HG02623 (cell line): ENCODE results near the gene MCUB.
"Not testable (repeated sequence)": the region's sequence is repeated elsewhere in the genome, so short reads cannot be mapped to it uniquely, and the experiment has no call there.

Experiments used
- ATAC-seq: cut with Tn5 transposase; IDR thresholded peaks from one replicate; pipeline ENCODE4 v1.9.1; 2021; ENCODE audit warnings: moderate library complexity; ENCODE audit not compliant: unreplicated experiment

The MCUB gene

DNA sequence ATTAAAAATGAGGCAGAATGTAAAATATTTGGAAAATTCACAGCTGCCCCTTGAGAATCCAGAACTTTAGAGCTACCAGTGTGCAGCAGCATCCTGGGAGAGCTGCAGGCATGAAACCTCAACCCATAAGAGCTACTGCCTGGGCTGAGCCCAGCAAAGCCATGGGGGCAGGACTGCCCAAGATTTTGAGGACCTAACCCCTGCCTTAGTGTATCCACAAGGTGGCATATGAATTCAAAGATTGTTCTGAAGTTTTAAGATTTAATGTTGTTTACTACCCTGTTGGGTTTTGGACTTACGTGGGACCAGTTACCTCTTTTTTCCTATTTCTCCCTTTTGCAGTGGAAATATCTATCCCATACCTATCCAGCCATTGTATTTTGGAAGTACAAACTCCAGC, 116.8 kb downstream of the MCUB start:
- no peak for ATAC-seq

DNA sequence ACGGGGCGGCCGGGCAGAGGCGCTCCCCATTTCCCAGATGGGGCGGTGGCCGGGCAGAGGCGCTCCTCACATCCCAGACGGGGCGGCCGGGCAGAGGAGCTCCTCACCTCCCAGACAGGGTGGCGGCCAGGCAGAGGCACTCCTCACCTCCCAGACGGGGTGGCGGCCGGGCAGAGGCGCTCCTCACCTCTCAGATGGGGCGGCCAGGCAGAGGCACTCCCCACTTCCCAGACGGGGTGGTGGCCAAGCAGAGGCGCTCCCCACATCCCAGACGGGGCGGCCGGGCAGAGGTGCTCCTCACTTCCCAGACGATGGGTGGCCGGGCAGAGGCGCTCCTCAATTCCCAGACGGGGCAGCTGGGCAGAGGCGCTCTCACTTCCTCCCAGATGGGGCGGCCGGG, 118.4 kb downstream of the MCUB start:
- ATAC-seq = not testable (repeated sequence)

DNA sequence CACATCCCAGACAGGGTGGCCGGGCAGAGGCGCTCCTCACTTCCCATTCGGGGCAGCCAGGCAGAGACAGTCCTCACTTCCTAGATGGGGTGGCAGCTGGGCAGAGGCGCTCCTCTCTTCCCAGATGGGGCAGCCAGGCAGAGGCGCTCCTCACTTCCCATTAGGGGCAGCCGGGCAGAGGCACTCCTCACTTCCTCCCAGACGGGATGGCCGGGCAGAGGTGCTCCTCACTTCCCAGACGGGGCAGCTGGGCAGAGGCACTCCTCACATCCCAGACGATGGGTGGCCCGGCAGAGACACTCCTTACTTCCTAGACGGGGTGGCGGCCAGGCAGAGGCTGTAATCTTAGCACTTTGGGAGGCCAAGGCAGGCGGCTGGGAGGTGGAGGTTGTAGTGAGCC, 118.9 kb downstream of the MCUB start:
- ATAC-seq = not testable (repeated sequence)

DNA sequence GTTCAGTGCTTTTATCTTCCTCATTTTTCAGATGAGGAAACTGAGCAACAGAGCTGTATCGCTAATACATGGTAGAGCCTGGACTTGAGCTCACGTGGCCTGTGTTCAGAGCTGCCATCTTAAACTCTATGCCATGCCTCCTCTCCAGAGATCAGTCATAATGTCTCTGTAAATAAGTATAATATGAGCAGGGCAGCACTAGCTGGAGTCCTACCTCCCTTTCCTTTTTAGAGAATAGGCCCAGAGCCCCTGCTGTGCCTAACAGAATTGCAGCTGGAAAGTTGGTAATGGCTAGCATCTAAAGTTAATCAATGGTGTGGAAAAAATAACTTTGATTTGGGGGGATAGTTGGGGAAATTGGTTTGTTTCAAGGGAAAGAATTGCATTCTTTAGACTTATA, 122.8 kb downstream of the MCUB start:
- ATAC-seq = no peak

DNA sequence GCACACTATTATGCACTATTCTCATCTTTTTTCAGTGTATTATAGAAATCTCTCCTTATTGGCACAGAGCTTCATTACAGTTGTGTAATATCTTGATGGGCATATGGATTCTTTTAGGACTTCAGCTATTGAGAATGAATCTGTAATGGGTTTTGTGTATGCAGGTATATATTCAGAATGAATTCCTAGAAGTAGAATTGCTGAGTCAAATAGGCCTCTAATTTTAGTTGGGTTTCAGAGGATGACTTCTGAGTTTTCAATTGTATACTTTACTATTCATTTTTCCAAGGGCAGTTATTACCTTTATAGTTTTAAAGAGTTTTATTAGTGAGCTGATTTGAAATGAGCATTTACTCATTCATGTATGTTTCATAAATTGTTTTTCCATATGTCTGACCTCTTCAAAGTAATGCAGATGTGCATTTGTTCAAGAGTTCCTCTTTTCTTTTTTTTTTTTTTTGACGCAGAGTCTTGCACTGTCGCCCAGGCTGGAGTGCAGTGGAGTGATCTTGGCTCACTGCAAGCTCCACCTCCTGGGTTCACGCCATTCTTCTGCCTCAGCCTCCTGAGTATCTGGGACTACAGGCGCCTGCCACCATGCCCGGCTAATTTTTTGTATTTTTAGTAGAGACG, 123.7 kb downstream of the MCUB start:
- ATAC-seq = no peak

DNA sequence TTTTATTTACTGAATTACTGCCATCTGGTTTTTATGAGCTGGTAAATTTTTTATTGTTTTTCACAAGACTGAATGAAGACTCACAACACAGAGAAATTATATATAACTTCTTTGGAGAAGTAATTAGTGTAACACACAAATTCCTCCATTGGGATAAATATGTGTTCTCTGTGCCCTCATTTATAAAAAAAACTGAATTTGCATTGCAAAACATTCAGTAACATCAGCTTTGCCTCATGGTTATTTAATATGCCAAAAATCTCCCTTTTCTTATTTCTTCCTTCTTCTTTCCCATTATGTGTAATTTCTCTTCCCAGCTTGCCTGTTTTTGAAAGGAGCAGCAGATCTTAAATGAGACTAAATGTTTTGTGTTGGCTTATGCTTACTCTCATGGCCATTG, 124.7 kb downstream of the MCUB start:
- no peak for ATAC-seq

DNA sequence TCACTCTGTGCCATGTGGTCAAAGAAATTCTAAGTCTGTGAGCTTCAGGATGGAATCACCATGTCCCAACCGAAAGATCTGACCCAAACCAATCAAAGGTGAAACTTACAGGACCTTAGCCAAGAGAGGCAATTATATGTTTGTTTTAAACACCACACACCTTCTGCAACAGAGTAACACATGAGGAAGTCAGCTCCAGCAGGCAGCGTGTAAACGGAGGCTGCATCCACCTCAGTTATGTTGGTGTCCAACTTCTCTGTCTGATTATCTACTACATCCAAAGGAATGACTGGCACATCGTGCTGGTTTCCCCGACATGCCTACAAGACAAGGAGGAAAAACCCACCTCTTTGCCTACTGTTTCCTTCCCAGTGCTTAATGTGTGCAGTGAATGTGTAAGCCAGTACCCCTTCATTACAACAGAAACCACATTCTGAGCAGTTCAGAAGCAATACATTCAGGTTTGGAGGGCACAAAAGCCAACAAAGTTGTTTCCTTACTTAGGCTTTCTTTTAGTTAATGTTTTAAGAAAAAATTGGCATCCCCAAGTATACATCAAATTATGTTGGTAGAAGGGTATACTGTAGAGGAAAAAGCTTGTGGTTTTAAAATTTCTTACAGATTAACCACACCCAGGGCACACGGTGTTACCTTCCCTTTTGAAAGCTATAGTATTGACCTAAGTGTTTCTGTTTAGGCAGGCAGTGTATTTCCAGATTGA, 130.8 kb downstream of the MCUB start:
- peak; percentile 90 for ATAC-seq

DNA sequence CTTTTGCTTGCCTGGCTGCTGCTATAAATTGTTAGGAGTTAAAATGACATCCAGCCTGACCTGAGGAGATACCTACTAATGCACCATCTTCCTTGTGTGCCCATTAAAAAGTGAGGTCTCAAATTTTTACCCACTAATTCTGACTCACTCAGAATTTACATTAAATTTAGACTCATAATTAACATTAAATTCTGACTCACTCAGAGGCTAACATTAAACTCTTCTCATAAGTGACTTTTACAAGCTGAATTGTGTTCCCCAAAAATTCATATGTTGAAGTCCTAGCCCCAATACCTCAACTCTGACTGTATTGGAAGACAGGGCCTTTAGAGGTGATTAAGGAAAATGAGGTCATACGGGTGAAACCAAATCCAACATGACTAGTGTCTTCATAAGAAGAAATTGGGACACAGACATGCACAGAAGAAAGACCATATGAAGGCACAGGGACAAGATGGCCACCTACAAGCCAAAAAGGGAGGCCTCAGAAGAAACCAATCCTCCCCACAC, 131.4 kb downstream of the MCUB start:
- no peak for ATAC-seq

DNA sequence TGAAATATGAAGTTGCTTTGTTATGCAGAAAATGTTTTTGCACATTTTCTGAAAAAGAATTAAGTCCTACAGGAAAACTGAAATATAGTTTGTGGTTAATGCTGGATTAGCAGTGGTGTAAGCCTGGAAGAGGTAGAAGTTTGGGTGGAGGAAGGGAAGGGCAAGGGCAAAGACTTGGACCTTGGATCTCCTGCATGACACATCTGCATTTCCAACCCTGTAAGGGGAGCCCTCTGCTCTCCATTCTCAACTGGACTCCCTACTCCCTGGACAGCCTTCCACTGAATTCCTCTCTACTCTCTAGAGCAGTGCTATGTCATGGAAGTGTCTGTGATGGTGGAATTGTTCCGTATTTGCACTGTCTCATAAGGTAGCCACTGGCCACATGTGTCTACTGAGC, 138.6 kb downstream of the MCUB start:
- ATAC-seq = no peak

DNA sequence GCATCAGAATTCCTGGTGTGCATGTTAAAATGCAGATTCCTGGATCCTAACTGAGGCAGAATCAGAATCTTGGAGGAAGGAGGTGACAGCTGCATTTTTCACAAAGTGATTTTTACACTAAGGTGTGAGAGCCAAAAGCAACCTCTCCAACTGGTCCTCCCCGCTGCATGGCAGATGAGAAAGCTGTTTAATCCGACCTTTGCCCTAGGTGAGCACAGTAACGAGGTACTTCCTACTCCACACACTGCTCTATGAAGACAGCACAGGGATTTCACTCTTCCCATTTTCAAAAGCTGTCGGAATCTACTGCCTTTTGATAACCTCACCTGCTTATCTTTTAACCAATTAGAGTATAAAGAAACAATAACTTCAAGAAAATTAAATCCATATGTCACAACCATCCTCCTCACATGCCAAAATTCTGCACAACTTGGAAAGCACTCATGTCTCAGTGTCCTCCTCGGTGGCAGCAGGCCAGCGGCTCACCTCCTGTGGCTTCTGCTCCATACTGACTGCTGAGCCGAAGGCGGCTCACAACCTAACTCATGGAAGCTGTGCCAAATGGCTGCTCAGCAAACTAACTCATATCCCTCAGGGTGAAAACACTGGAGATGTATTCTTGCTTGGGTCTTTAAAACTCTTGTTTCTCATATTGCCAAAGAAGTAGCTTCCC, 139.6 kb downstream of the MCUB start:
- ATAC-seq = no peak

DNA sequence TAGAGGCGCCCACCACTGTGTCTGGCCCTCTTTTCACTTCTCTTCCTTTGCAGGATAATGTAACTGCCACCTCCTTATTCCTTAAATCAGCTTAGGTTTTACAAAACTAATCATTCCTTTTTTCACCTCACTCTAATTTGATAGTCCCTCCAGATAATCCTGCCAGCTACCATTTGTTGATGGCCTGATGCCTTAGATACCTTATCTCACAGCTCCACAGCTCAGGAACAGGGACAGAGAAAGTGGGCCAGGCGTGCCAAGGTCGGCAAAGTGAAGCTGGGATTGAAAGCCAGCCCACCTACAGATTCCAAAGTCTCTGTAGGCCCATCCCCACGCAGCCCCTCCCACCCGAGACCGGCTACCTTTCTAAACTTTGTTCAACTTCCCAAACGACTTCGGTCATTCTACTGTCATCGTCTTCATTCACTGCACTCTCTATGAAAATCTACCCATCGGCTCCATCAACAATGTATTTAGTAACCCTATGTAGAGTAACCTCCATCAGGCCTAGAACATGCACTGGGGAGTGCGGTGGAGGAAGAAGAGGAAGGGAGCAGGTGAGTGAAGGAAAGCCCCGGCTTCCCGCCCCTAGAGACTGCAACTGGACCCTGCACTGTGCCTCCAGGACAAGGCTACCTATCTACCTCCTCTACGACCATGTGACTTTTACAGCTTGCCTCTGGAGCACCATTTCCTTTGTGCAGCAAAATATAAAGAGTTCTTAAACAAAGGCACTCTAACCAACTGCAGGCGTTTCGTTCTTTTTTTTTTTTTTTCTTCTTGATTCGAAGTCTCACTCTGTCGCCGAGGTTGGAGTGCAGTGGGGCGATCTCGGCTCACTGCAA, 141.7 kb downstream of the MCUB start:
- no peak for ATAC-seq

DNA sequence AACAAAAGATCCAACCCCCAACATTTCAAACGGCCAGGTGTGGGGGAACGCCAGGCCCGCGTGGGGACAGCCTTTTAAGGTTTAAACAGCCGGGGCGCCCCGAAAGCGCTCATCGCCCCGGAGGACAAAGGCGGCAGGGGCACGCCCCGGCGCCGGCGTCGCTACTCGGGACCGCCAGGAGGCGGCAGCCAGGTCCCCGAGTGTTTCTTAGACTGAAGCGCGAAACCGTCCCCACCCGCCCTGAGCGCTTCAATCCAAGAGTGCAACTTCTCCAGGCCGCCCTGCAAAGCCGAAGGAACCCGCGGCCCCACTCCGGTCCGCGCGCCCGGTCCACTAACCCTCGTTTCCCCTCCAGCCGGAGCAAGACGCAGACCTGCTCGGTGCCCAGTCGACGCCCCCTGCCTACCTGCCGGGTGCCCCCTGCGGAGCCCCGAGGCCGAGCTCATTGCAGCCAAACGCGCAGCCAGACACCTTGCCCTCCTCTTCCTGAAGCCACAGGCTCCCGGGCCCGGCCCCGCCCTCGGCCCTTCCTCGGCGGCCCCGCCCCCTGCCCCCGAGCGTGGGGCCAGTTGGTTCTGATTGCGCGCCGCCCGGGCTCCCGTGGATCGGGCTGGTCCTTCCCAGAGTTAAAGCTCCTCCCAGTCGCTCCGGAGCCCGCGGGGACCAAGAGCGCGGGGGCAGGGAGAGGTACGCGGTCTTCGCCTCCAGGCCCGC, 143.1 kb downstream of the MCUB start, which contains the start of gene CASP6:
CASP6 (minus strand) TSS at position 496 of the 714 bp plus-strand sequence; CDS start at position 446, 50 bp downstream.
- ATAC-seq = peak; percentile 67

DNA sequence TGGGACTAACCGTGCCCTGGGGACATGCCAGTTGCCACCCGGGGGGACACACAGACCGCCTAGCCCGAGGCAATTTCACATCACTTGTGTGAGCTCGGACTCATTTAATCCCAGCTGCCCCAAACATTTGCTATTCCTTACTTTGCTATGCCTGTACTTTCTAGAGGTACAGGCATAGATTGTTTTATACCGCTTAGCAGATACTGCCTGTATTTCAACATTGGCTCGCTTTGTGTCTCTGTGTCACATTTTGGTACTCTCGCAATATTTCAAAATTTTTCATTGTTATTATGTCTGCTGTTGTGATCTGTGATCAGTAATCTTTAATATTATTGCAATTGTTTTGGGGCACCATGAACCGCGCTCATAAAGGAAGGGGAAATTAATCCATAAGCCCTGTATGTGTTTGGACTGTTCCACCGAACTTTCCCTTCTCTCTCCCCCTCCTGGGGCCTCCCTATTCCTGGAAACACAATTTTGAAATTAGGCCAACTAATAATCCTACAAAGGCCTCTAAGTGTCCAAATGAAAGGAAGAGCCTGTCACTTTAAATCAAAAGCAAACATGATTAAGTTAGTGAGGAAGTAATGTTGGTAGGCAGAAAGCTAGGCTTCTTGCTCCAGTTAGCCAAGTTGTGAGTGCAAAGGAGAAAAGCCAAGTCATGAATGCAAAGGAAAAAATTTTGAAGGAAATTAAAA, 143.8 kb downstream of the MCUB start:
- ATAC-seq = no peak

DNA sequence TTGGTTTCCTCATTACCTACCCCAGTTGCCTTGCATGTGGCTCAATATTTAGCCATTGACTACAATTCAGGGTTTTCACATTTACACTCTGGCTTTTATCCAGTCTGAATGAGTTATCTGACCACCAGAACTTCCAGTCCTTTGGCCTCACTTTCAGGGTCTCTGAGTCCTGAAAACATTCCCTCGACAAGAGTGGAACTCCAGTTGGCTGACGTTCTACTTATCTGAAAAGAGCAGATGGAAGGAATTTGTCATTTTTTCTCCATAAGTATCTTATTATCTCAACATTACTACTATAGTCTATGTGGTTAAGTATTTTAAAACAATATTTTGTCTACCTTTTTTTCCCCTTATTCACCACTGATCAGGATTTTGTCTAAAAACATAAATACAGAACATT, 148.4 kb downstream of the MCUB start:
- no peak for ATAC-seq

DNA sequence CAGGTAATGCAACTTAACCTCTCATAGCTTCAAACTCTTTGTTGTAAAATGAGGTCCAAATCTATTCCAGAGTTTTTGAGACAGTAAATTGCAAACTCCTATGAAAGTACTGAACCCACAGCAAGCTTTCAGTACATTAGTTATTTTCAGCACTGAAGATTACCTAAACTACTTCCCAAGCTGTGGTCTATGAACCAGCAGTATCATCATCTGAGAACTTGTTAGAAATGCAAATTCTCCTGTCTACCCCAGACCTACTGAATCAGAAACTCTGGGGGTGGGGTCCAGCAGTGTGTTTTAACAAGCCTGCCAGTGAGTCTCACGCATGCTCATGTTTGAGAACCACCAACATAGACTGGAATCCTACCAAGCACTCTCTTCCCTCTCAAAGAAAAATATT, 148.9 kb downstream of the MCUB start:
- ATAC-seq = peak; percentile 96

DNA sequence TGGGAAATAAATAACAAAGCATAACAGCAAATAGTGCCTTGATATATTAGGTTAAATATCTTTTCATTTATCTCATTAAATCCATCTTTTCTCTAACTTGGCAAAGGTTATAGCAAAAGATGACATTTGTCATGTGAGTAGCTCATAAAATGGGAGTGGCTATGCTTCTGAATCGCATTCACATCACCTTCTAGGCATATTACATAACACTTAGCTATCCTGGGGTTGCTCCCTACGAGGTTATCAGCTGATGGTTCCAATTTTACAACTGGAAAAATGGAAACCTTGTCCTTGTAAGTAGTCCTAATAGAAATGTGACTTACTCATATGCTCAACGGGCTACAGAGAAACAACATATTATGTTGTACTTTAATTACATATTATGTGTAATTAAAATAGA, 153.5 kb downstream of the MCUB start:
- ATAC-seq = no peak

DNA sequence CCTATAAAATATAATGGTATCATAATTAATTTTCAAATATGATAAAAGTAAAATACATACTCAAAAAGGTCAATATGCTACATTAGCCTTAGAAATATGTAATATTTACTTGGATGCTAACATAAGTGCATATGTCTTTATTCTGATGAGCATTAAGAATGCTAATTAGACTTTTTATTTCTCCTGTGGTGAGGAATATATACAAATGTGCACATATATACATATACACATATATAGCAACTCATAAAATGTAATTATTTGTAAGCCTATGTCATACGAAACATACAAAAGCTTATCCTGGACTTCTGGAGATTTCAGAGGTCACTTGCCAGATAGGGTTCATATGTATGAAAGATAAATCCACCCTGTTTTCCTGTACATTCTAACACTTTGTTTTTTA, 158.7 kb downstream of the MCUB start:
- ATAC-seq = no peak

DNA sequence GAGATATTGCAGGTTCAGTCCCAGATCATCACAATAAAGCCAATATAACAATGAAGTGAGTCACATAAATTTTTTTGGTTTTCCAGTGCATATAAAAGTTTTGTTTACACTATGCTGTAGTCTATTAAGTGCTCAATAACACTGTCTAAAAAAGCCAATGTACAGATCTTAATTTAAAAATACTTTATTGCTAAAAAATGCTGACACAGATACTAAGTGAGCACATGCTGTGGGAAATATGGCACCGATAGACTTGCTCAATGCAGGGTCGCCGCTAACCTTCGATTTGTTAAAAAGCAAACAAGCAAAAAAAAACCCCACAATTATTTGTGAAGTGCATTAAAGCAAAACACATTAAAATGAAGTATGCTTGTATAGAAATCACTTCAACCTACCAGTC, 159.6 kb downstream of the MCUB start:
- no peak for ATAC-seq

DNA sequence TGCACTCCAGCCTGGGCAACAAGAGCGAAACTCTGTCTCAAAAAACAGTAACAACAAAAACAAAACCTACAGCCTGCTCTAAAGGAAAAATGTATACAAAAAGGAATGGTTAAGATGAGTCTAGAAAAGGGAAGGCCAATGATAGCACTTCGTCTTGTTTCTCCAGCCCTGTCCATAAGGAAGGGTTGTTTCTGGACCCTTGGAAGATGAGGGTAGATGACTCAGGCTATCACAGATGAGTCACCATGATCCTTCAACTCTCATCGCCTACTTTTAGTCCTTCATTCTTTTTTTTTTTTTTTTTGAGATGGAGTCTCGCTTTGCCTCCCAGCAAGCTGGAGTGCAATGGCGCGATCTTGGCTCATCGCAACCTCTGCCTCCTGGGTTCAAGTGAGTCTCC, 161.0 kb downstream of the MCUB start:
- ATAC-seq = no peak

DNA sequence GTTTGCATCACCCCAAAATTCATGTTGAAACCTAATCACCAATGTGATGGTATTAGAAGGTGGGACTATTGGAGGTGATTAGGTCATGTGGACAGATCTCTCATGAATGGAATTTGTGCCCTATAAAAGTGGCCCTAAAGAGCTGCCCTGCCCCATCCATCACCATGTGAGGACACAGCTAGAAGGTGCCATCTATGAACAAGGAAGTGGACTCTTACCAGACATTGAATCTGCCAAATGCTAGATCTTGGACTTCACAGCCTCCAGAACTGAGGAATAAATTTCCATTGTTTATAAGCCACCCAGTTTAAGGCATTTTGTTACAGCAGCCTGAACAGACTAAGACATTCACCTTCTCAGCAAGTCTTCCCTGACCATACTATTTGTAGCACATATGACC, 162.3 kb downstream of the MCUB start:
- ATAC-seq = no peak
